Measurements from ENCODE around the gene PRELID3B. TPM values are rescaled to one million over a fixed set of nuclear protein-coding genes. Genes with fewer than 3 reads are reported as not detected.

Gene PRELID3B
- total and polyA plus RNA-seq, 2 of the 13 experiments (the other 11 are each of a cell fraction or from before 2014, with no cell fraction given) = 23.3 to 42.6 TPM

DNA sequence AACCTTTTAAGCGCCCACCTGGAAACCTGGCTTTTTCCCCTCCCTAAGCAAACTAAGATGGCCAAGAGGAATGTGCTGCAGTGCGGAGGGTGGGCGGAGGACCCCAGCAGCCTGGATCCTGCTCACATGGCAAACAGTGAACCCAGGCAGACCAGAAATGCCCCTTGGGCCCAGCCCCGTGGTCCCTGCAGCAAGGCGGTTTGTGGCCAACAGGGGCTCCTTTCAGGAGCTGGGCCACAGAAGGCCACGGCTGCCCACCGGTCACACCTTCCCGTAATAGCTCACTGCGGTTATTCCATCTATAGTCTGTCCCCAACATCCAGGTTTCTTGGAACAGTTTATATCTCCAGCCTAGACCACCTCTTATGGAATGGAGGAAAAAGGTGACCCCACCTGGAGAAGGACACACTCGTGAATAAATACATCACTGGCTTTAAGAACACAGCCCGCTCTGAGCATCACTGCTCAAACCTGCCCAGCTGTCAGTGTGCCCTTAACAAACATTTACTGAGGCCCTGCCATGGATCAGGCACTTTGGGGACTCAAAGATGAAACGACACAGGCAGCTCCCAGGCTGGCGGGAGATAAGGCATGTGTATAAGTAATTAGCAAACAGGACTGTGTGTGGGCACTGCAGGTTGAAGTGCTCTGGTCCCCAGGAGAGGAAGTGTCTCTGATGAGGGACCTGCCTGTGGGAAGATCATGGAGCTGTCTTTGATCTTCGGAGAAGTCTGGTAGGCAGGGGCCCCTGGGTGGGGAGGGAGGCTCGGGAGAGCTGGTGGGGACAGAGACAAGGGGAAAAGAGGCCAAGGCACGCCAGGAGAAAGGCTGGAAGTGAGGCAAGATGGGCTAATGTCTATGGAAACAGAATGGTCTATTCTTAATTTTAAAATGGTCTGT lies 26.5 kb downstream of the PRELID3B start (continued):
- TF ChIP-seq, protein P1, sequence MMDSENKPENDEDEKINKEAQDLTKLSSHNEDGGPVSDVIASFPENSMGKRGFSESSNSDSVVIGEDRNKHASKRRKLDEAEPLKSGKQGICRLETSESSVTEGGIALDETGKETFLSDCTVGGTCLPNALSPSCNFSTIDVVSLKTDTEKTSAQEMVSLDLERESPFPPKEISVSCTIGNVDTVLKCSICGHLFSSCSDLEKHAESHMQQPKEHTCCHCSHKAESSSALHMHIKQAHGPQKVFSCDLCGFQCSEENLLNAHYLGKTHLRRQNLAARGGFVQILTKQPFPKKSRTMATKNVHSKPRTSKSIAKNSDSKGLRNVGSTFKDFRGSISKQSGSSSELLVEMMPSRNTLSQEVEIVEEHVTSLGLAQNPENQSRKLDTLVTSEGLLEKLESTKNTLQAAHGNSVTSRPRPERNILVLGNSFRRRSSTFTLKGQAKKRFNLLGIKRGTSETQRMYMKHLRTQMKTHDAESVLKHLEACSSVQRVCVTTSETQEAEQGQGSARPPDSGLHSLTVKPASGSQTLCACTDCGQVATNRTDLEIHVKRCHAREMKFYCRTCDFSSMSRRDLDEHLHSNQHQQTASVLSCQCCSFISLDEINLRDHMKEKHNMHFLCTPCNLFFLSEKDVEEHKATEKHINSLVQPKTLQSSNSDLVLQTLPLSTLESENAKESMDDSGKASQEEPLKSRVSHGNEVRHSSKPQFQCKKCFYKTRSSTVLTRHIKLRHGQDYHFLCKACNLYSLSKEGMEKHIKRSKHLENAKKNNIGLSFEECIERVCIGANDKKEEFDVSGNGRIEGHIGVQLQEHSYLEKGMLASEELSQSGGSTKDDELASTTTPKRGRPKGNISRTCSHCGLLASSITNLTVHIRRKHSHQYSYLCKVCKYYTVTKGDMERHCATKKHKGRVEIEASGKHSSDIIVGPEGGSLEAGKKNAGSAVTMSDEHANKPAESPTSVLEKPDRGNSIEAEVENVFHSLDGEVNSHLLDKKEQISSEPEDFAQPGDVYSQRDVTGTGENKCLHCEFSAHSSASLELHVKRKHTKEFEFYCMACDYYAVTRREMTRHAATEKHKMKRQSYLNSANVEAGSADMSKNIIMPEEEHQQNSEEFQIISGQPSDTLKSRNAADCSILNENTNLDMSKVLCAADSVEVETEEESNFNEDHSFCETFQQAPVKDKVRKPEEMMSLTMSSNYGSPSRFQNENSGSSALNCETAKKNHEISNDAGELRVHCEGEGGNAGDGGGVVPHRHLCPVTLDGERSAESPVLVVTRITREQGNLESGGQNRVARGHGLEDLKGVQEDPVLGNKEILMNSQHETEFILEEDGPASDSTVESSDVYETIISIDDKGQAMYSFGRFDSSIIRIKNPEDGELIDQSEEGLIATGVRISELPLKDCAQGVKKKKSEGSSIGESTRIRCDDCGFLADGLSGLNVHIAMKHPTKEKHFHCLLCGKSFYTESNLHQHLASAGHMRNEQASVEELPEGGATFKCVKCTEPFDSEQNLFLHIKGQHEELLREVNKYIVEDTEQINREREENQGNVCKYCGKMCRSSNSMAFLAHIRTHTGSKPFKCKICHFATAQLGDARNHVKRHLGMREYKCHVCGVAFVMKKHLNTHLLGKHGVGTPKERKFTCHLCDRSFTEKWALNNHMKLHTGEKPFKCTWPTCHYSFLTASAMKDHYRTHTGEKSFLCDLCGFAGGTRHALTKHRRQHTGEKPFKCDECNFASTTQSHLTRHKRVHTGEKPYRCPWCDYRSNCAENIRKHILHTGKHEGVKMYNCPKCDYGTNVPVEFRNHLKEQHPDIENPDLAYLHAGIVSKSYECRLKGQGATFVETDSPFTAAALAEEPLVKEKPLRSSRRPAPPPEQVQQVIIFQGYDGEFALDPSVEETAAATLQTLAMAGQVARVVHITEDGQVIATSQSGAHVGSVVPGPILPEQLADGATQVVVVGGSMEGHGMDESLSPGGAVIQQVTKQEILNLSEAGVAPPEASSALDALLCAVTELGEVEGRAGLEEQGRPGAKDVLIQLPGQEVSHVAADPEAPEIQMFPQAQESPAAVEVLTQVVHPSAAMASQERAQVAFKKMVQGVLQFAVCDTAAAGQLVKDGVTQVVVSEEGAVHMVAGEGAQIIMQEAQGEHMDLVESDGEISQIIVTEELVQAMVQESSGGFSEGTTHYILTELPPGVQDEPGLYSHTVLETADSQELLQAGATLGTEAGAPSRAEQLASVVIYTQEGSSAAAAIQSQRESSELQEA (CRISPR knock-in tag; IDR thresholded peaks at IDR 0.05; ENCODE audit: not compliant biosample characterization) = no peak
- TF ChIP-seq, protein P2, sequence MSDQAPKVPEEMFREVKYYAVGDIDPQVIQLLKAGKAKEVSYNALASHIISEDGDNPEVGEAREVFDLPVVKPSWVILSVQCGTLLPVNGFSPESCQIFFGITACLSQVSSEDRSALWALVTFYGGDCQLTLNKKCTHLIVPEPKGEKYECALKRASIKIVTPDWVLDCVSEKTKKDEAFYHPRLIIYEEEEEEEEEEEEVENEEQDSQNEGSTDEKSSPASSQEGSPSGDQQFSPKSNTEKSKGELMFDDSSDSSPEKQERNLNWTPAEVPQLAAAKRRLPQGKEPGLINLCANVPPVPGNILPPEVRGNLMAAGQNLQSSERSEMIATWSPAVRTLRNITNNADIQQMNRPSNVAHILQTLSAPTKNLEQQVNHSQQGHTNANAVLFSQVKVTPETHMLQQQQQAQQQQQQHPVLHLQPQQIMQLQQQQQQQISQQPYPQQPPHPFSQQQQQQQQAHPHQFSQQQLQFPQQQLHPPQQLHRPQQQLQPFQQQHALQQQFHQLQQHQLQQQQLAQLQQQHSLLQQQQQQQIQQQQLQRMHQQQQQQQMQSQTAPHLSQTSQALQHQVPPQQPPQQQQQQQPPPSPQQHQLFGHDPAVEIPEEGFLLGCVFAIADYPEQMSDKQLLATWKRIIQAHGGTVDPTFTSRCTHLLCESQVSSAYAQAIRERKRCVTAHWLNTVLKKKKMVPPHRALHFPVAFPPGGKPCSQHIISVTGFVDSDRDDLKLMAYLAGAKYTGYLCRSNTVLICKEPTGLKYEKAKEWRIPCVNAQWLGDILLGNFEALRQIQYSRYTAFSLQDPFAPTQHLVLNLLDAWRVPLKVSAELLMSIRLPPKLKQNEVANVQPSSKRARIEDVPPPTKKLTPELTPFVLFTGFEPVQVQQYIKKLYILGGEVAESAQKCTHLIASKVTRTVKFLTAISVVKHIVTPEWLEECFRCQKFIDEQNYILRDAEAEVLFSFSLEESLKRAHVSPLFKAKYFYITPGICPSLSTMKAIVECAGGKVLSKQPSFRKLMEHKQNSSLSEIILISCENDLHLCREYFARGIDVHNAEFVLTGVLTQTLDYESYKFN (CRISPR knock-in tag; conservative IDR thresholded peaks at IDR 0.05) = peak; percentile 96
- TF ChIP-seq SP5 (CRISPR knock-in tag; IDR thresholded peaks at IDR 0.05; ENCODE audit: borderline replicate concordance, low read depth) (peak; percentile 84), ATRX (CRISPR knock-in tag; IDR thresholded peaks at IDR 0.05; ENCODE audit: borderline replicate concordance) (no peak), ZNF333 (CRISPR knock-in tag; IDR thresholded peaks at IDR 0.05; ENCODE audit: borderline replicate concordance) (no peak), PRMT3 (CRISPR knock-in tag; IDR thresholded peaks at IDR 0.05; ENCODE audit: borderline replicate concordance, low read depth) (peak; percentile 33; the same call in 1 of the 2 replicates), CHCHD3 (CRISPR knock-in tag; IDR thresholded peaks at IDR 0.05) (no peak), KDM1A (CRISPR knock-in tag; IDR thresholded peaks at IDR 0.05) (peak; percentile 89), TMF1 (CRISPR knock-in tag; IDR thresholded peaks at IDR 0.05; ENCODE audit: low read depth) (peak; percentile 26; the same call in 1 of the 2 replicates), NFATC3 (CRISPR knock-in tag; IDR thresholded peaks at IDR 0.05) (no peak), KAT8 (CRISPR knock-in tag; IDR thresholded peaks at IDR 0.05) (peak; percentile 44; the same call in 1 of the 2 replicates)
- TF ChIP-seq, protein P3, sequence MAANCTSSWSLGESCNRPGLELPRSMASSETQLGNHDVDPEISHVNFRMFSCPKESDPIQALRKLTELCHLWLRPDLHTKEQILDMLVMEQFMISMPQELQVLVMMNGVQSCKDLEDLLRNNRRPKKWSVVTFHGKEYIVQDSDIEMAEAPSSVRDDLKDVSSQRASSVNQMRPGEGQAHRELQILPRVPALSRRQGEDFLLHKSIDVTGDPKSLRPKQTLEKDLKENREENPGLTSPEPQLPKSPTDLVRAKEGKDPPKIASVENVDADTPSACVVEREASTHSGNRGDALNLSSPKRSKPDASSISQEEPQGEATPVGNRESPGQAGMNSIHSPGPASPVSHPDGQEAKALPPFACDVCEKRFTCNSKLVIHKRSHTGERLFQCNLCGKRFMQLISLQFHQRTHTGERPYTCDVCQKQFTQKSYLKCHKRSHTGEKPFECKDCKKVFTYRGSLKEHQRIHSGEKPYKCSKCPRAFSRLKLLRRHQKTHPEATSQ (CRISPR knock-in tag; IDR thresholded peaks at IDR 0.05; ENCODE audit: borderline replicate concordance) = 0 out of 2 replicates have a peak, but pooled peaks have one; percentile 96

Data from HepG2 (cell line).